SKM-1 (cell line): ENCODE data around the gene COL1A1.

Experiments
- DNase-seq: peaks from one replicate; lab custom pipeline; 2025; ENCODE audit not compliant: unreplicated experiment; lab: John Stamatoyannopoulos, UW

Gene COL1A1

GRCh38 chr17:50200457-50201275 is 765 bp downstream of the COL1A1 start:
- DNase-seq: peak; percentile 75

DNA sequence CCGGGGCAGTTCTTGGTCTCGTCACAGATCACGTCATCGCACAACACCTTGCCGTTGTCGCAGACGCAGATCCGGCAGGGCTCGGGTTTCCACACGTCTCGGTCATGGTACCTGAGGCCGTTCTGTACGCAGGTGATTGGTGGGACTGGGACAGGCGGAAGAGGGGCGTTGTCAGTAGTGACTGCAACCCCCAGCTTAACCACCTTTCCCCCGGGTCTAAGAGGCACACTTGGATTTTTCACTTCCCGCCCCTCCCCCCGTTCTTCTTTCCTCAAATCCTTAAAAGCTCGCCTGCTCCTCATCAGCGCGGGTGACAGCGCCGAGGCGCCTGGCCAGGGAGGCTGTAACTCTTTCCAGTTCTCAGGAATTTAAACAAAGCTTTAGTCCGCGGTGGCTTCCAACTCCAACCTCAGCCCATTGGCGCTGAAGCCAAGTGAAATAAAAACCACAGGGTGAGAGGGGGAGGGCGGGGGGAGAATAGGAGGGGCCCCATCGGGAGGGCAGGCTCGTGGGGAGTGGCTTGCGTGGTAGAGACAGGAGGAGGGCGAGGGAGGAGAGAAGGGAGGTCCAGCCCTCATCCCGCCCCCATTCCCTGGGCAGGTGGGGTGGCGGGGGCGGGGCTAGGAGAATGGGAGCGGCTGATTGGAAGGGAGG is 1.5 kb downstream of the COL1A1 start:
- peak; percentile 27 for DNase-seq

DNA sequence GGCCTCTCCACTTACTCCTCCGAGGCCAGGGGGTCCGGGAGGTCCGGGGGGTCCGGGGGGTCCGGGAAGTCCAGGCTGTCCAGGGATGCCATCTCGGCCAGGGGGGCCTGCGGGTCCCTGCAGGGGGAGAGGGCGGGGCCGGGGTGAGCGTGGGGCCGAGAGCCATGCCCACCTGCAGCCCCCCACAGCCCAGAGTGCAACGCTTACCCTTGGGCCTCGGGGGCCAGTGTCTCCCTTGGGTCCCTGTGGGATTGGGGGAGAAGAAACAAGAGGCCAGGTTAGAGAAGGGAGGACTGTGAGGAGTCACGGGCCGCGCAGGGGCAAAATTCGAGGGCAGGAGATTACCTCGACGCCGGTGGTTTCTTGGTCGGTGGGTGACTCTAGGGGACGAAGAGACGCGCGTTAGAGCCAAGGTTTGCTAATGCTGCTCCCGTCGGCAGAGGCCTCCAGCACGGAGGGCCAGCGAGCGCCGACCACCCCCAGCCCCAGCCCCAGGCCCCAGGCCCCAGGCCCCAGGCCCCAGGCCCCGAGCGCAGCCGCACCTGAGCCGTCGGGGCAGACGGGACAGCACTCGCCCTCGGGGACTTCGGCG is 2.1 kb downstream of the COL1A1 start:
- no peak for DNase-seq

DNA sequence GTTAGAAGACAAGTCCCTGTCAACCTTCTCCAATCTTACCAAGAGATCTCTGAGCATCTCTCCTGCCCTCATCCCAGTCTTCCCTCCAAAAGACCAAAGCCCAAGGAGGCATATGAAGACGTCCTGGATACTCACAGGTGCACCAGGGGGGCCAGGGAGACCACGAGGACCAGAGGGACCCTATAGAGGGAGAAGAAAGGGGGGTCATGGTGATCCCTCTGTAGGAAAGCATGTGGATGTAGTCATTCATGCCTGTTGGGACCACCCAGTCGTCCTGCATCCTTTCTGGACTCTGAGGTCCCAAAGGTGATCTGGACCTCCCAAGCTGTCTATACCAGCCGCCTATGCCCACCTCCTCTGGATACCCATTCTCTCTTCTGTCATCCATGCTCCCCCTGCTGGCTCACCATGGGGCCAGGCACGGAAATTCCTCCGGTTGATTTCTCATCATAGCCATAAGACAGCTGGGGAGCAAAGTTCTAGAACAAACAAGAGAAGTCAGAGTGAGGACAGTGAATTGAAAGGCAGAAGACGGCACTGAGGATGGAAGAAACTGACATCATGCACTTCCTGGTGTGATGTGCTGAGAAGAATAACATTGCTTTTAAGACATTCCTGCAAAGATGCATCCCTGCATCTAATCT is 3.3 kb downstream of the COL1A1 start:
- DNase-seq: peak; percentile 63

DNA sequence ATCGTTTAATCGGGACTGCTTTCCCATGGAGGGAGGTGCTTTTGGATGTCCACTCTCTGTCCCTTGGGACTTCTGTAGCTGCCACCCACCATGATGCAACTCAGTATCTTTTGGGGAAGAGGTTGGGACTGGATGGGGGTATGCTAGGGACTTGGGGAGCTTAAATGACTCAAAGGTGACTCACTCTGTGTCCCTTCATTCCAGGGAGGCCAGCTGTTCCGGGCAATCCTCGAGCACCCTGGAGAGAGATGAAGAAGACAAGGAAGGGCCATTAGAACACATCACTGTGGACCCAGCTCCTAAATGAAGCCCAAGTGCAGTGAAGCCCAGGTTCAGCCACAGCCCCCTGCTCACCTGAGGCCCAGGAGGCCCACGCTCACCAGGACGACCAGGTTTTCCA is 4.6 kb downstream of the COL1A1 start:
- no peak for DNase-seq

- DNase-seq: no peak
Measured at GRCh38 chr17:50196036-50196435, 5.4 kb downstream of the COL1A1 start.

DNA sequence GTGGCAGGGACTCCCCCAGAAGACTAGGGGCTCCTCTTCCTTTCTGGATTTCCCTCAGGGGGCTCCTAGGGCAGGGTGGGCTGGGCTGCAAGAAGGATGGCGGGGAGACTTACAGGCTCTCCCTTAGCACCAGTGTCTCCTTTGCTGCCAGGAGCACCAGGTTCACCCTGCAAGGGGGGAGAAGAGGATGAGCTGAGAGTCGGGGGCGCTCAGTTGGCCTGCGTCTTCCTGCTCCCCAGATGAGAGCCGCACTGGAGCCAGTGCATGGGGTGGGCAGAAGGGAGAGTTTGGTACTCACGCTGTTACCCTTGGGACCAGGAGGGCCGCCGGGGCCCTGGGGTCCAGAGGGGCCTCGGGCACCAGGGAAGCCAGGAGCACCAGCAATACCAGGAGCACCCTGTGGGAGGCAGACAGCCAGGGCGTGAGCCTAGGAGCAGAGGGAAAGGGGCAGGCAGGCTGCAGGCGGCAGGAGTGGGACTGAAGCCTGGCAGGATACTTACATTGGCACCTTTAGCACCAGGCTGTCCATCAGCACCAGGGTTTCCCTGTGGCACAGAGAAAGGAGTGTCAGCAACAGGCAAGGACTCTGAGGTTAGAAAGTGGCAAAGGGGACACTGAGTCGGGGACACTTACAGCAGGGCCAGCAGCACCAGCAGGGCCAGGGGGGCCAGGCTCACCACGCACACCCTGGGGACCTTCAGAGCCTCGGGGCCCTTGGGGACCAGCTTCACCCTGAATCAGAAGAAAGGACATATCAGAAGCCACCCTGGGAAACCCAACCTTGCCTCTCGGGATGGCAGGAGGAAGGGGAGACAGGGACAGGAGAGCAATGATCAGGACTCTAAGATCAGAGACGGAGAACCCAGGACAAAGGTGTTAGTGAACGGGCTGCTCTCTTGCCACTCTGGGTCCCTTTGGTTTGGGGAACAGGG is 6.2 kb downstream of the COL1A1 start:
- DNase-seq: no peak

DNA sequence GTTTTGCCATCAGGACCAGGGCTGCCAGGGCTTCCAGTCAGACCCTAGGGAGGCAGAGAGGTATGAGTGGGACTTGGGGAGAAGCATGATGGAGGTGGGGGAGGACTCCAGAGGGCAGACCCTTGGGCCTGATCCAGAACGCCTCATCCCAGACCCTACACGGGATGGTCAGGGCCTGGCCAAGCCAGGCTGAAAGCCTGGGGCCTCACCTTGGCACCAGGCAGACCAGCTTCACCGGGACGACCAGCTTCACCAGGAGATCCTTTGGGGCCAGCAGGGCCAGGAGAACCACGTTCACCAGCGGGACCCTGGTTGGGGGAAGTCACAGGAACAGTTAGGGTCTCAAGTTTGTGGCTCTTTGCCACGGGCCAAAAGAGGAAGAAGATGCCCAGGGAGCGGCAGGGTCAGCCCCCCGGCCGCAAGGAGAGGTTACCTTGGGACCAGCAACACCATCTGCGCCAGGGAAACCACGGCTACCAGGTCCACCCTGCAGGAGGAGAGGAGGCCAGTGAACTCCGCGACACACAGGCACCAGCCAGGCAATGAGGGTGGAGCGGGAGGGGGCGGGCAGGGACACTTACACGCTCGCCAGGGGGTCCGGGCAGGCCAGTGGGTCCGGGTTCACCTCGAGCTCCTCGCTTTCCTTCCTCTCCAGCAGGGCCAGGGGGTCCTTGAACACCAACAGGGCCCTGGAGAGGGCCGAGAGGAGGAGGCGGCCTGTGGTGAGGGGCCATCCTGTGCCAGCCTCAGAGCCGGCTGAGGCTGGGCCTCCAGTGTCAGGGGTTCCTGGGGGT is 7.1 kb downstream of the COL1A1 start:
- no peak for DNase-seq

- no peak for DNase-seq
Measured at GRCh38 chr17:50192618-50193291, 8.7 kb downstream of the COL1A1 start.

- no peak for DNase-seq
Measured at GRCh38 chr17:50192144-50192617, 9.2 kb downstream of the COL1A1 start.

GRCh38 chr17:50191359-50192143 is 9.9 kb downstream of the COL1A1 start:
- no peak for DNase-seq

GRCh38 chr17:50190603-50191358 is 10.7 kb downstream of the COL1A1 start:
- DNase-seq: no peak

GRCh38 chr17:50190293-50190602 is 11.2 kb downstream of the COL1A1 start:
- DNase-seq: no peak

- DNase-seq: no peak
Measured at GRCh38 chr17:50189550-50190292, 11.7 kb downstream of the COL1A1 start.

DNA sequence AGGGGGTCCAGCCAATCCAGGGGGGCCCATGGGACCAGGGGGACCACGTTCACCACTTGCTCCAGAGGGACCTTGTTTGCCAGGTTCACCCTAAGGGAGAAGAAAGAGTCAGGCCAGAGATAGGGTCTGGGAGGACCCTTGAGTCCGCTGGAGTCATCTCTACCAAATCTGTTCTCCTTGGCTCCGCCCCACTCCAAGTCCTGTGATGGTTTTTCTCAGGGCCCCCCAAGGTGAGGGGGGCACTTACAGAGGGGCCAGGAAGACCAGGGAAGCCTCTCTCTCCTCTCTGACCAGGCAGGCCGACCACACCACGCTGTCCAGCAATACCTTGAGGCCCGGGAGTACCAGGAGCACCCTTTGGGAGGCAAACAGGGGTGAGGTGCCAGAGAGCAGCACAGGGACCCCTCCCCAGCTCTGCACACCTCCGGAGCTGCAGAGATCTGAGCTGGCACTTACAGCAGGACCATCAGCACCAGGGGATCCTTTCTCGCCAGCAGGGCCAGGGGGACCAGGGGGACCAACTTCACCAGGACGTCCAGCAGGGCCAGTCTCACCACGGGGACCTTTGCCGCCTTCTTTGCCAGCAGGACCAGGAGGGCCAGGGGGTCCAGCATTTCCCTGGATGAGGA is 12.4 kb downstream of the COL1A1 start:
- no peak for DNase-seq

DNA sequence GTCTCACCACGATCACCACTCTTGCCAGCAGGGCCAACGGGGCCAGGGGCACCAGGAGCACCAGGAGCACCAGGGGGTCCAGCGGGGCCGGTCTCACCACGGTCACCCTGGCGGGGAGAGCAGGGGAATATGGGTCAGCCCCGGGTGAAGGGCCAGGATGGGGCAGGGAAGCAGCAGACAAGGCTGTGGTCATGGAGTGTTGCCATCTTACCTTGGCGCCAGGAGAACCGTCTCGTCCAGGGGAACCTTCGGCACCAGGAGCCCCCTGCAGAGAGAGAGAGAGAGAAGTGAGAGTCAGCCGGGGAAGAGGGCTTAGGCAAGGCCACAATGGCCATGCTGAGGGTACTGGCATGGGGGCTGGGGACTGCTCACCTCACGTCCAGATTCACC is 12.9 kb downstream of the COL1A1 start:
- DNase-seq: no peak
